ENCODE results near the gene CCT7. TPM values are rescaled to one million over a fixed set of nuclear protein-coding genes. Genes with fewer than 3 reads are reported as not detected.

Gene CCT7
- total and polyA plus RNA-seq, 2 of the 8 experiments (the other 6 are each of a cell fraction or from before 2014, with no cell fraction given) = 440 to 474 TPM

- peak; percentile 87 for FAIRE-seq
Measured at GRCh38 chr2:73290049-73290839, 56.1 kb downstream of the CCT7 start.

More at GRCh38 chr2:73290049-73290839, 56.1 kb downstream of the CCT7 start:
- H4K5ac ChIP-seq (ENCODE audit: insufficient read length, low read depth, low read length) = no peak overlapping the region
- ChIA-PET POLR2A (ENCODE audit: partially characterized antibody) (interaction anchor here (0.6 to 2.5 kb wide), 7 partner anchors 10 to 56 kb away, joined by 3 to 6 read pairs (median 3); partner anchors contain the start of gene CCT7), CTCF (ENCODE audit: partially characterized antibody) (interaction anchor here (0.5 to 6.5 kb wide), 27 partner anchors 12 to 842 kb away, joined by 3 to 122 read pairs (median 6); partner anchors contain the start of genes CCT7 and PRADC1)
- no peaks in the 10 kb centered on the region for H3K79me1 ChIP-seq (ENCODE audit: low read depth, low read length)
- no peaks in the 10 kb centered on the region for H3K9me3 ChIP-seq (ENCODE audit: insufficient read depth in 2 of 2, low read depth in 1 of 2, low read length in 1 of 2)
- H2AFZ ChIP-seq (ENCODE audit: low read length) = no peak overlapping the region
- H2BK15ac ChIP-seq (ENCODE audit: low read length) = no peak overlapping the region
- no peak overlapping the region for H4K8ac ChIP-seq (ENCODE audit: extremely low read depth, insufficient read depth, low read length)
- H3K4me3 ChIP-seq (ENCODE audit: extremely low read depth in 1 of 4, insufficient read depth in 2 of 4, low read depth in 3 of 4, low read length in 4 of 4) = no peak overlapping the region
- H3K14ac ChIP-seq (ENCODE audit: insufficient read length) = no peak overlapping the region
- H3K4me2 ChIP-seq (ENCODE audit: insufficient read depth in 1 of 2, low read depth in 2 of 2, low read length in 2 of 2) = no peak overlapping the region
- no peak for TF ChIP-seq TAF1 (IDR thresholded peaks at IDR 0.05; ENCODE audit: low read depth, low read length)
- no peak for TF ChIP-seq CTBP2 (IDR thresholded peaks at IDR 0.05; ENCODE audit: borderline replicate concordance, insufficient read depth, insufficient read length, low read length)
- no peak for TF ChIP-seq CBX8 (IDR thresholded peaks at IDR 0.05; ENCODE audit: borderline replicate concordance, low read depth, low read length)
- TF ChIP-seq RAD21 (IDR thresholded peaks at IDR 0.05 in 1 of 2, conservative IDR thresholded peaks at IDR 0.05 in 1 of 2; ENCODE audit: low read depth in 2 of 2, low read length in 2 of 2) = peak; percentile 59 to 71
- no peak for TF ChIP-seq CEBPB (IDR thresholded peaks at IDR 0.05; ENCODE audit: low read depth, low read length)
- TF ChIP-seq KDM1A (IDR thresholded peaks at IDR 0.05; ENCODE audit: borderline replicate concordance, low read length) = no peak
- TF ChIP-seq MAX (IDR thresholded peaks at IDR 0.05) = no peak
- peak in 2 of 3 experiments; percentile 72 to 86; a peak in 3 of 4 replicates for TF ChIP-seq CTCF (IDR thresholded peaks at IDR 0.05; ENCODE audit: control extremely low read depth in 1 of 3, insufficient read depth in 1 of 3, low read depth in 1 of 3, low read length in 3 of 3)
- DNase-seq (ENCODE audit: low read depth in 1 of 2, low spot score in 2 of 2) = peak in 1 of 2 experiments; percentile 65
- no peak overlapping the region for H3K56ac ChIP-seq (replicated peaks; ENCODE audit: insufficient read length, low read depth, low read length)
- no peaks in the 10 kb centered on the region; a peak in 1 of 4 replicates for H3K79me2 ChIP-seq (ENCODE audit: control insufficient read depth in 1 of 2, insufficient read depth in 2 of 2, low read length in 2 of 2)
- H3K23me2 ChIP-seq (ENCODE audit: low read depth, low read length) = peaks cover 12% of the 10 kb centered on the region
- H3K23ac ChIP-seq (ENCODE audit: insufficient read length) = no peak overlapping the region
- peaks cover under 1 to 12% (median 4%) of the 10 kb centered on the region in 4 experiments; a peak in 6 of 7 replicates for H3K4me1 ChIP-seq (replicated peaks in 1 of 4; ENCODE audit: control insufficient read depth in 3 of 4, insufficient read depth in 4 of 4, low read length in 3 of 4)
- no peak overlapping the region for H4K91ac ChIP-seq (replicated peaks; ENCODE audit: insufficient read length, low read length)
- no peak overlapping the region for H2BK5ac ChIP-seq (ENCODE audit: low read depth, low read length)
- no peak overlapping the region for H3K18ac ChIP-seq (ENCODE audit: extremely low read depth, low read length)
- peaks cover 9 to 15% of the 10 kb centered on the region in 2 experiments for H4K20me1 ChIP-seq (replicated peaks in 1 of 2; ENCODE audit: control insufficient read depth in 1 of 2, insufficient read depth in 2 of 2, low read length in 2 of 2)
- no peaks in the 10 kb centered on the region; a peak in 1 of 8 replicates for H3K36me3 ChIP-seq (ENCODE audit: control insufficient read depth in 2 of 4, insufficient read depth in 4 of 4, low read length in 3 of 4)
- peaks cover 25 to 65% (median 55%) of the 10 kb centered on the region in 4 experiments for H3K27me3 ChIP-seq (replicated peaks in 1 of 4; ENCODE audit: control insufficient read depth in 3 of 4, extremely low read depth in 1 of 4, insufficient read depth in 3 of 4, low read length in 3 of 4)
- H3K4ac ChIP-seq (replicated peaks; ENCODE audit: insufficient read length, low read depth, low read length) = no peak overlapping the region
- H2BK120ac ChIP-seq (replicated peaks; ENCODE audit: low read depth, low read length) = no peak overlapping the region
- H3K27ac ChIP-seq (ENCODE audit: low read depth, low read length) = no peak overlapping the region
- no peak overlapping the region for H2BK20ac ChIP-seq (ENCODE audit: low read length)
- no peak overlapping the region for H3K9ac ChIP-seq (replicated peaks in 1 of 4; ENCODE audit: extremely low read depth in 1 of 4, low read depth in 3 of 4, low read length in 3 of 4)
- WGBS, 2 experiments (ENCODE audit: extremely low coverage in 1 of 2, insufficient coverage in 1 of 2, insufficient read length in 1 of 2, insufficient replicate concordance in 2 of 2, low coverage in 1 of 2, low lambda C conversion rate in 2 of 2, missing lambda C conversion rate in 1 of 2) = 59% methylated on average over 6 of the region's 6 CpGs; no CpG with 5 or more reads in 1 of the 2 experiments
- H2AK5ac ChIP-seq (ENCODE audit: low read depth, low read length) = no peak overlapping the region
- no peak overlapping the region for H2BK12ac ChIP-seq (ENCODE audit: low read depth, low read length)

All from H1 (cell line).